Keratinocyte (primary cell): ENCODE measurements around the gene FGF19. TPM values are rescaled to one million over a fixed set of nuclear protein-coding genes. Genes with fewer than 3 reads are reported as not detected.

ENCODE experiments used
- DNase-seq: peaks from one replicate; pipeline ENCODE4 v3.0.0-alpha.2; 2011; ENCODE audit warnings: low read depth, missing footprints, low spot score
- FAIRE-seq: peaks from 2 replicates; lab custom pipeline; 2011; peaks lifted over from hg19 to GRCh38; lab: Jason Lieb, UNC
- H2AFZ ChIP-seq: 2 replicates; pipeline ENCODE4 v1.6.0; 2012; ENCODE audit warnings: low read length, control low read depth, inconsistent platforms; ENCODE audit not compliant: control insufficient read depth
- H3K27ac ChIP-seq: 2 replicates; pipeline ENCODE4 v1.5.1; 2011; ENCODE audit warnings: low read length; ENCODE audit not compliant: control insufficient read depth, insufficient read depth
- H3K27me3 ChIP-seq: 3 replicates; pipeline ENCODE4 v1.6.0; 2011; ENCODE audit warnings: low read length; ENCODE audit not compliant: control insufficient read depth, insufficient read depth; ENCODE audit errors: extremely low read depth
- H3K36me3 ChIP-seq, 2 experiments: 2 replicates in 1 of 2; 3 replicates in 1 of 2; pipeline ENCODE4 v1.5.1; 2011; ENCODE audit warnings: low read length in 2 of 2, mild to moderate bottlenecking in 1 of 2; ENCODE audit not compliant: control insufficient read depth in 2 of 2, insufficient read depth in 2 of 2; ENCODE audit errors: extremely low read depth in 1 of 2
- H3K4me1 ChIP-seq: 3 replicates; pipeline ENCODE4 v1.5.1; 2011; ENCODE audit warnings: low read length; ENCODE audit not compliant: control insufficient read depth, insufficient read depth; ENCODE audit errors: extremely low read depth
- H3K4me2 ChIP-seq: 3 replicates; pipeline ENCODE4 v1.6.0; 2011; ENCODE audit warnings: low read depth, low read length; ENCODE audit not compliant: control insufficient read depth, insufficient read depth; ENCODE audit errors: extremely low read depth
- H3K4me3 ChIP-seq, 3 experiments: fragments of 200-600 bp in 1 of 3; sonication (generic) in 1 of 3; 2 replicates in 2 of 3; 3 replicates in 1 of 3; pipeline ENCODE4 v1.5.1; 2011 to 2016; ENCODE audit warnings: low read length in 3 of 3, mild to moderate bottlenecking in 3 of 3, control low read depth in 2 of 3, inconsistent platforms in 1 of 3, low read depth in 1 of 3, mixed read lengths in 1 of 3, mixed run types in 1 of 3, moderate library complexity in 1 of 3; ENCODE audit not compliant: control insufficient read depth in 2 of 3, insufficient read depth in 2 of 3; ENCODE audit errors: extremely low read depth in 1 of 3
- H3K79me2 ChIP-seq: 2 replicates; pipeline ENCODE4 v1.6.0; 2012; ENCODE audit warnings: low read length; ENCODE audit not compliant: control insufficient read depth, insufficient read depth
- H3K9ac ChIP-seq: 3 replicates; pipeline ENCODE4 v1.6.0; 2011; ENCODE audit warnings: low read length; ENCODE audit not compliant: control insufficient read depth, insufficient read depth; ENCODE audit errors: extremely low read depth
- H3K9me1 ChIP-seq: 3 replicates; pipeline ENCODE4 v1.6.0; 2011; ENCODE audit warnings: low read length; ENCODE audit not compliant: control insufficient read depth, insufficient read depth; ENCODE audit errors: extremely low read depth
- H3K9me3 ChIP-seq: 2 replicates; pipeline ENCODE4 v1.5.1; 2012; ENCODE audit warnings: low read depth, low read length; ENCODE audit not compliant: control insufficient read depth
- H4K20me1 ChIP-seq: 3 replicates; pipeline ENCODE4 v1.6.0; 2011; ENCODE audit warnings: low read length; ENCODE audit not compliant: control insufficient read depth, insufficient read depth; ENCODE audit errors: extremely low read depth
- EZH2 ChIP-seq: IDR thresholded peaks from one replicate; pipeline ENCODE4 v1.6.1; 2012; ENCODE audit warnings: inconsistent platforms, mild to moderate bottlenecking, low read length, moderate library complexity
- dilution Hi-C: fragments of 300-500 bp; cut with MboI; formaldehyde crosslinking; loops from one replicate; pipeline ENCODE4 v1.7.0; 2020; ENCODE audit warnings: low sequenced_read_pairs; ENCODE audit not compliant: extremely low pct_ligation_motif_present
- polyA plus RNA-seq, 5 experiments: library from polyadenylated mRNA; depleted of rRNA in 3 of 5; stranded (reverse) in 3 of 5; stranded (forward) in 1 of 5; unstranded in 1 of 5; fragments of >200 nt; gene quantifications; 1 replicate in 1 of 5; 2 replicates in 3 of 5; 3 replicates in 1 of 5; pipeline versions ENCODE4 v1.2.1 to v1.2.3, GENCODE V29; 2011 to 2012; ENCODE audit warnings: missing spikeins in 2 of 5, low read depth in 1 of 5, low replicate concordance in 1 of 5
- TF ChIP-seq, protein P1 (sequence below), 3 experiments: IDR thresholded peaks in 1 of 3; conservative IDR thresholded peaks in 1 of 3; optimal IDR thresholded peaks in 1 of 3; 2 replicates in 2 of 3; 3 replicates in 1 of 3; pipeline versions ENCODE3 to v1.5.1; 2011; ENCODE audit warnings: low read length in 3 of 3, mild to moderate bottlenecking in 3 of 3, moderate library complexity in 2 of 3, control low read depth in 1 of 3, inconsistent platforms in 1 of 3; ENCODE audit not compliant: insufficient read depth in 2 of 3; ENCODE audit errors: extremely low read depth in 1 of 3

Gene FGF19
- polyA plus RNA-seq, 1 donor (not counting 4 experiments of a cell fraction or from before 2014, with no cell fraction given): 0.08 TPM

DNA sequence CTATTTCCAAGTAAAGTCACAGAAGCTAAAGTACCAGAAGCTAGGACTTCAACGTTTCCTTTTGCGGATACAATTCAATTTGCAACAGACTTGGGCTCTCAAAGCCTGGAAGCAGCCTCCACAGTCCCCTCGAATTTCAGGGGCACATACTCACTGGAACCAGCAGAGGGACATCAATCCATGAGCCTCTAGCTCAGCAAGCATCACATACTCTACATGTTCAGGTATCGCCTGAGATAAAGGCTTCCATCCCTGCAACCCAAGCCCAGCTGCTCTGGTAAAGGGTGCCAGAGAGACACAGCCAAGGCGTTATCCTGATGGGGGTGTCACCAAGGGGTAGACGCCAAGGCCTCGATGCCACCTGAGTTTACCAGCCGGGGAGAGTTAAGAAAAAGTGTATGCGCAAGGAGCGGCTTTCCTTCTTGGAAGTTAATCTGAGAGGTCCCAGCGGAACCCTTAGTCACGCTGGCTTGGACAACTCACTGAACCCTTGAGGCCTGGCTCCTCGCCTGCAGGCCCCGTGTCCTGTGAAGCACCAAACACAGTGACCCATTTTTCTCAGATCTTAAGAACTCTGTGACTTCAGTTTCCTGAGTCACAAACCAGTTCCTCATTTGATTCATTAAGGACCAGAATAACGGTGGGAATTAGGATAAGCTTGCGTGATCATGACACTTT is 41.7 kb downstream of the FGF19 start:
- Histone ChIP-seq H4K20me1 (peaks cover 3% of the 10 kb centered on the region), H3K27ac (no peak overlapping the region), H3K27me3 (no peaks in the 10 kb centered on the region), H3K79me2 (no peaks in the 10 kb centered on the region), H3K4me1 (no peaks in the 10 kb centered on the region), H3K9ac (no peak overlapping the region), H3K9me3 (no peaks in the 10 kb centered on the region), H3K36me3 (peaks cover 10 to 20% of the 10 kb centered on the region in 2 experiments), H2AFZ (no peak overlapping the region), H3K4me2 (no peak overlapping the region), H3K9me1 (no peaks in the 10 kb centered on the region), H3K4me3 (no peak overlapping the region)
- dilution Hi-C loops: loop anchor here (10.0 kb wide), 1 partner anchor 547 kb away; no protein-coding TSS in a partner anchor
- FAIRE-seq: no peak
- no peak for DNase-seq
- TF ChIP-seq EZH2: no peak
- TF ChIP-seq, protein P1, sequence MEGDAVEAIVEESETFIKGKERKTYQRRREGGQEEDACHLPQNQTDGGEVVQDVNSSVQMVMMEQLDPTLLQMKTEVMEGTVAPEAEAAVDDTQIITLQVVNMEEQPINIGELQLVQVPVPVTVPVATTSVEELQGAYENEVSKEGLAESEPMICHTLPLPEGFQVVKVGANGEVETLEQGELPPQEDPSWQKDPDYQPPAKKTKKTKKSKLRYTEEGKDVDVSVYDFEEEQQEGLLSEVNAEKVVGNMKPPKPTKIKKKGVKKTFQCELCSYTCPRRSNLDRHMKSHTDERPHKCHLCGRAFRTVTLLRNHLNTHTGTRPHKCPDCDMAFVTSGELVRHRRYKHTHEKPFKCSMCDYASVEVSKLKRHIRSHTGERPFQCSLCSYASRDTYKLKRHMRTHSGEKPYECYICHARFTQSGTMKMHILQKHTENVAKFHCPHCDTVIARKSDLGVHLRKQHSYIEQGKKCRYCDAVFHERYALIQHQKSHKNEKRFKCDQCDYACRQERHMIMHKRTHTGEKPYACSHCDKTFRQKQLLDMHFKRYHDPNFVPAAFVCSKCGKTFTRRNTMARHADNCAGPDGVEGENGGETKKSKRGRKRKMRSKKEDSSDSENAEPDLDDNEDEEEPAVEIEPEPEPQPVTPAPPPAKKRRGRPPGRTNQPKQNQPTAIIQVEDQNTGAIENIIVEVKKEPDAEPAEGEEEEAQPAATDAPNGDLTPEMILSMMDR (optimal IDR thresholded peaks at IDR 0.05 in 1 of 3, IDR thresholded peaks at IDR 0.05 in 1 of 3, conservative IDR thresholded peaks at IDR 0.05 in 1 of 3; ENCODE audit: extremely low read depth in 1 of 3, insufficient read depth in 2 of 3, low read length in 3 of 3): peak in 2 of 3 experiments; percentile 23 to 36

GRCh38 chr11:69661413-69661715 is 42.5 kb downstream of the FGF19 start:
- Histone ChIP-seq H3K9me3 (no peaks in the 10 kb centered on the region), H3K4me1 (no peaks in the 10 kb centered on the region), H3K27me3 (no peaks in the 10 kb centered on the region), H3K9ac (no peak overlapping the region), H3K4me3 (no peak overlapping the region), H2AFZ (no peak overlapping the region), H3K79me2 (no peaks in the 10 kb centered on the region), H4K20me1 (peaks cover 3% of the 10 kb centered on the region), H3K36me3 (peaks cover 10 to 18% of the 10 kb centered on the region in 2 experiments), H3K9me1 (no peaks in the 10 kb centered on the region), H3K4me2 (no peak overlapping the region), H3K27ac (no peak overlapping the region)
- dilution Hi-C loops: loop anchor here (10.0 kb wide), 1 partner anchor 547 kb away; no protein-coding TSS in a partner anchor
- DNase-seq (no peak), FAIRE-seq (no peak)
- TF ChIP-seq, protein P1 (optimal IDR thresholded peaks at IDR 0.05 in 1 of 3, IDR thresholded peaks at IDR 0.05 in 1 of 3, conservative IDR thresholded peaks at IDR 0.05 in 1 of 3; ENCODE audit: extremely low read depth in 1 of 3, insufficient read depth in 2 of 3, low read length in 3 of 3): no peak
- TF ChIP-seq EZH2: no peak
